ENCODE data around the gene MCF2L.

The MCF2L gene

DNA sequence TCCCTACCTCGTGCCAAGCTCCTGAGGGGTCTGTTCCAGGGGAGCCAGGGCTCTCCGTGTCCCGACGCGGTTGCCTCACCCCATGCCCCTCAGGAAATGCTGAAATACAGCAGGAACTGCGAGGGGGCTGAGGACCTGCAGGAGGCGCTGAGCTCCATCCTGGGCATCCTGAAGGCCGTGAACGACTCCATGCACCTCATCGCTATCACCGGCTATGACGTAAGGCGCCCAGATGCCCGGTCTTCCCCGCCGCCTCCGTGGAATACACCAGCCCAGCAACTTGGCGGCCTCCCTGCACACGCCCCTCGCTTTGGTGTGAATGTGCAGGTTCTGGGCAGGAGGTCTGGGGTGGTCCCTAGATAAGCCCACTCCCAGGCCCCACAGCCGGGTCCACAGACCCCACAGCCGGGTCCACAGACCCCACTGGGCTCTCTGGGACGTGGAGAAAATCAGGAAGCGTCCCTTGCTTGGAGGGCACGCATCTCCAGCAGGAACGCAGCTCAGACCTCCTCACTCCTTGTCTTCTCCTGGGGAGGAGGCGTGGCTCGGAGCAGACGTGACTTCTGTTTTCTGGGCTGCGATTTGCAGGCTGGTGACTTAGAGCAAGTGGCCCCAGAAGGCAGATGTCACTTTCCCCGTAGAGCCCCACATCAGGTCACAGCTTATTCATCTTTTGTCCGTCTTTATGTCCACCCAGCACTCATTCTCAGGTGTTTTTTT is 117.2 kb downstream of the MCF2L start:
- DNase-seq = no peak

DNA sequence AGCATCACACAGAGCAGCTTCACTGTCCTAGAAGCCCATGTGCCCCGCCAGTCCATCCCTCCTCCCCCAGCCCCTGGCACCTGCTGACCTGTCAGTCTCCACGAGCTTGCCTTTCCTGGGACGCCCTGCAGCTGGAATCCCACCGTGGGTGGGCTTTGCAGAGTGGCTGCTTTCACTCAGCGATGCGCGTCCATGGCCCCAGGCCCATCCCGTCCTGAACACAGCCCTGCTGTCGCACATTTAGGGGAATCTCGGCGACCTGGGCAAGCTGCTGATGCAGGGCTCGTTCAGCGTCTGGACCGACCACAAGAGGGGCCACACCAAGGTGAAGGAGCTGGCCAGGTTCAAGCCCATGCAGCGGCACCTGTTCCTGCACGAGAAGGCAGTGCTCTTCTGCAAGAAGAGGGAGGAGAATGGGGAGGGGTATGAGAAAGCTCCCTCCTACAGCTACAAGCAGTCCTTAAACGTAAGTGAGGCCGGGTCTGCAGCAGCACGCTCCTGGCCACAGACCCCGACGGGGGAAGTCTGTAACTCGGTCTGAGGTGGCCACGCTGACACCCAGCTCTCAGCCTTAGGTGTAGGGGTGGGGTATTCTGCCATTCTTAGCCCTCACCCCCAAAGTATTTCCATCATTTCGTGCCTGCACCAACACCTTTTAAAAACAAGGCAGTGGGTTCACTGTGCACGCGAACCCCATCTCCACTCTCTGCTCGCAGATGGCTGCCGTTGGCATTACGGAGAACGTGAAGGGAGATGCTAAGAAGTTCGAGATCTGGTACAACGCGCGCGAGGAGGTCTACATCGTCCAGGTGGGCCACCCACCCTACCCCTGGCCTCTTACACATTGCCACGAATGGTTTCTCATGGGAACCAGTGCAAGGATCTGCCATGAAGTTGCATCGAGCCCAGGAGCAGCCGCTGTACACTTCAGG is 118.2 kb downstream of the MCF2L start:
- no peak for DNase-seq

DNA sequence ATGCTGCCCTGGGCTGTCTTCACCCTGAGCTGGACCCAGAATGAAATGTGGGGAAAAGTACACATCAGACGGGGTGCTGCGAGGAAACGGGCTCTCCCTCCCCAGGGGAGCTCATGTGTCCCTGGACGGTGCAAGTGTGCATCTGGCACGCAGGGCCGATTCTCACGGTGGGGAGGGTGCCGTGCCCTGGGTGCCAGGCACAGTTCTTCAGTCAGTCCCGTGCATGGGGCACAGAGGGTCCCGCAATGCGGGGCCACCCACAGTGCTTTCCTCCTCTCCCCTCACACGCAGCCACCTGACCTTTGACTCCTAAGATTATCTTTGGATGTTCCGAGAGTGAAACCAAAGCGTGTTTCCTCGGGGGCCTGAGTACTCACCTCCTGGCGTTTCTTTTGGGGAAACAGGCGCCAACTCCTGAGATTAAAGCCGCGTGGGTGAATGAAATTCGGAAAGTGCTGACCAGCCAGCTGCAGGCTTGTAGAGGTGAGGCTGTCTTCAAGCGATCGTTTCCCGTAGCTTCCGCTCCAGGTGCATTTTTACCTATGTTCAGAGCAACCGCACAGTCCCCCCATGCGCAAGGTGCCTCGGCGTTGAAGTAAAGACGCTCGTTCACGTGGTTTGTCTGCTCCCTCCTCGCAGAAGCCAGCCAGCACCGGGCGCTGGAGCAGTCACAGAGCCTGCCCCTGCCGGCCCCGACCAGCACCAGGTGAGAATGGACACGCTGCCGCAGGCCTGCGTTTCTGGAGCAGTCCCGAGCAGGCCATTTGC is 119.1 kb downstream of the MCF2L start:
- no peak for DNase-seq

DNA sequence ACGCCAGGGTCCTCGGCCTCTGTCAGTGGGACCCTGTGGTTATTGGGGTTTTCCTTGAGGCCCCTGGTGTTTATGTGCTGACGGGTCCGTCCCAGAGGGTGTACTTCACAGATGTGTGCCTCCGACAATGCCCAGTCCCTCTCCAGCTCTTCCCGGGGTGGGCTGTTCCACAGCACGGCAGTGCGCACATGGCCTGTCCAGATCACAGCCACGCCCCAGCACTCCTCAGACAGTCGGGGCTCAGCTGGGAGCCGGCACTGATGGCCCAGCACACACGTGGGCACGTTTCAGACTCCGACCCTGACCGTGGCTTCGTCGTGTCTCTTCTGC is 119.6 kb downstream of the MCF2L start:
- DNase-seq = no peak

DNA sequence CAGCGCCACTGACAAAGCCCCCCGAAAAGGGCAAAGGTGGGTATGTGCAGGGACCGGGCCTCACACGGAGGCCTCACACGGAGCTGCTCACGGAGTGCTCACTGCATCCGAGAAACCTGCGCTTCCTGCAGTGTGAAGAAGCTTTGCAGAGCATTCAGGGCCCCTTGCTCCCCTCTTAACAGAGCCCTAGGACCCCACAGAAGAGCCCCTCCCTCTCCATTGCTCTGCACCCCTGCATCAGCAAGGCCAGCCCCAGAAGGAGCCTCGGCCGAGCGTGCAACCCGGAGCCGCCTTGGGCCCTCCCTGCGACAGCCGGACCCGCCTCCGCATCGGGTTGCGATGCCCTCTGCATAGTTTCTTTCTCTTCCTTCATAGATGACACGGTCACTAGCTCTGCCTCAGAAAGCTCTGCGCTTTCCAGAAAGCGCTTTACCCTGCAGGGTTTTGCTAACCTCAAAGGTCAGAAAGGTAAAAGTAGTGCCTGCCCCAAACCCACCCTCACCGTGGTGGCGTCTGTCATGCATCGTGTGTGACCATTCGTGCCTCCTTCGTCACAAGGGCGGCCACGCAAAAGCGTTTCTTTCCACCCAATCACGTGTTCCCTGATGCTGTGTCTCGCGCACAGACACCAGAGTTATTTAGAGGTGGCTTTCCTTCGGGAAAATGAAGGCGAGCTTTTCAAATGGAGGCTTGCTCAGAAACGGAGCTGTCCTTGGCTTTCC is 120.8 kb downstream of the MCF2L start:
- no peak for DNase-seq

DNA sequence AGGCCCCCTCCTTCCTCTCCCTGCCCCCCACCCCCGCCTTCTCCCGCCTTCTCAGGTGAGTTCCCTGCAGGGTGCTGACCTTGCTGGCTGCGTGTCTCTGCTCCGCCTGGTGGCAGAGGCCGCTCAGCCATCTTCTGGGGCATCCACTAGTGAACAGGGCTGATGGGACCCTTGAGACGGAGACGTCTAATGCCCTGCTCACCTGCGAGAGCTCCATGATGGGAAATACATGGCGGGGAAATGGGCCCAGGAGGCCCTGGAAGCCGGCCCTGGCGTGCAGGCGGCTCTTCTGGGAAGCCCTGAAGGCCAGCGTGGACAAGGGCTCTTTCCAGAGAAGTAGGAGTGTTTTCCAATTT is 121.4 kb downstream of the MCF2L start:
- no peak for DNase-seq

DNA sequence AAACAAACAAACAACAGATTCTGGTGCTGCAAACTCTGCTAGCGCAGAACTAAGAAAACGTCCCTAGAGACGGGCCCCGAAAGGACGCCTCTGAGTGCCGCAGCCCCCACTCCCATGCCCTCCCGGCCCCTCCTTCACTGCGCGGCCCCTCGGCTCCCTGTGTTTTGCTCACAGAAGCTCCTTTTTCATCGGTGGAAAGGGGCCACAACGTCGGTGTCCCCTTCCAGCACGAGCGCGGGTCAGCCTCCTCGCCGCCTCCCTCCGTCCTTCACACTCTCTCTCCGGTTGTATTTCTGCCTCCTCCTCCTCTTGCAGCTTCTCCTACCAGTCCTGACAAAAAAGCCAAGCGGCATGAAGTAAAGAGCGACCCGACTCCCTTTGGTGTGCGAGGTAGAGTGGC is 121.8 kb downstream of the MCF2L start:
- DNase-seq = no peak

DNA sequence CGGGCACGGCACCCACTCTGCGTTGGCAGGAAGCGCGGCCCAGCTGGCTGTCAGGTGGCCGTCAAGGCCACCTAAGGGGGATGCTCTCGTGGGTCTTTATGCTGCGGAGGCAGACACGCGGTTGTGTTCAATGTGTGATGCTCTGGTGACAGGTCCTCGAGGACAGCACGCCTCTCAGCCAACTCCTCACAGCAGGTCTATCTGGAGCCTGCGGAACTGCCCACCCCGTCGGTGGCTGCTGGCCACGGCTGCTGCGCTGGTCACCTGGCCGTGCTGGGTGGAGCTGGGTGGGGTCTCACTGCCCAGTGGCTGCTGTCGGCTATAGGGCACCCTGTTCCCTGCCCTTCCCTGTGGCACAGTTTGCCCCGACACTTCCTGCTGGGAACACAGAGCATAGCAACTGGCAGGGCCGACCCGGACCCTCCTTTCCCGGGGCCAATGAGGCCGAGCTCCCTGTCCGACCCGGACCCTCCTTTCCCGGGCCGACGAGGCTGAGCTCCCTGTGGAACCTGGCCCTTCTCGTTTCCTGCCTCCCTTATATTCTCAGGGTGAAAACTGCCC is 122.3 kb downstream of the MCF2L start:
- no peak for DNase-seq

DNA sequence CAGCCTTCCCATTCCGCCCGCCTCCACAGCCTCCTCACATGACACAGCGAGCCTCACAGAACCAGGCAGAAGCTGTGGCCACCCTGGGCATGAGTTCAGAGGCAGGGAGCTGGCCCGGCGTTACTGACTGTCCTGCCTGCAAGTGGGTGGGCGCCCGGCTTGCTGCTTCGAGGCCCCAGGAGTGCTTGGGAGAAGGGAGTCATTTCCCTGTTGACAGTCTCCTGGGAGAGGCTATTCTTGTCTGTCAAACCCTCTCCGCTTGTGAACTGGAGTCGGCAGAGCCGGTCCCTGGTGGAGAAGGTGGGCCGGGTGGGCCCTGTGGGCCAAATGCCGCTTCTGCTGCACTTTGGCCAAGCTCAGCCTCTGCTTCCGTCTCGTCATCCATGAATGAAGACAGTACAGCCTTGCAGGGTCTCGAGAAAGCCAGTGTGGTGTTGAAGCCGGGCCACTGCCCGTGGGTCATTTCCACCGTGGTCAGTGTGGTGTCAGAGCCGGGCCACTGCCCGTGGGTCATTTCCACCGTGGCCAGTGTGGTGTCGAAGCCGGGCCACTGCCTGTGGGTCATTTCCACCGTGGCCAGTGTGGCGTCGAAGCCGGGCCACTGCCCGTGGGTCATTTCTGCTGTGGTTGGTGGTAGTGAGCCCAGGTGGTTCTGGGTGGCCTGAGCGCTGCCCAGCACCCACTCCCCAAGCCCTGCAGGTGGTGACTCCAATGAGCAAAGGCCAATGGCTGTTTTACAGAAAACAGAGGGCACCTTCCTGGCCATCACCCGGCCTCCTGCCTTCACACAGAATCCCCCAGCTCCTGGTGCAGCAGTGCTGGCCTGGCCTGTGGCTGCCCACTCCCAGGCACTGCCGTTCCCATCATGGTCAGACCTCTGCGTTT is 123.1 kb downstream of the MCF2L start:
- no peak for DNase-seq

DNA sequence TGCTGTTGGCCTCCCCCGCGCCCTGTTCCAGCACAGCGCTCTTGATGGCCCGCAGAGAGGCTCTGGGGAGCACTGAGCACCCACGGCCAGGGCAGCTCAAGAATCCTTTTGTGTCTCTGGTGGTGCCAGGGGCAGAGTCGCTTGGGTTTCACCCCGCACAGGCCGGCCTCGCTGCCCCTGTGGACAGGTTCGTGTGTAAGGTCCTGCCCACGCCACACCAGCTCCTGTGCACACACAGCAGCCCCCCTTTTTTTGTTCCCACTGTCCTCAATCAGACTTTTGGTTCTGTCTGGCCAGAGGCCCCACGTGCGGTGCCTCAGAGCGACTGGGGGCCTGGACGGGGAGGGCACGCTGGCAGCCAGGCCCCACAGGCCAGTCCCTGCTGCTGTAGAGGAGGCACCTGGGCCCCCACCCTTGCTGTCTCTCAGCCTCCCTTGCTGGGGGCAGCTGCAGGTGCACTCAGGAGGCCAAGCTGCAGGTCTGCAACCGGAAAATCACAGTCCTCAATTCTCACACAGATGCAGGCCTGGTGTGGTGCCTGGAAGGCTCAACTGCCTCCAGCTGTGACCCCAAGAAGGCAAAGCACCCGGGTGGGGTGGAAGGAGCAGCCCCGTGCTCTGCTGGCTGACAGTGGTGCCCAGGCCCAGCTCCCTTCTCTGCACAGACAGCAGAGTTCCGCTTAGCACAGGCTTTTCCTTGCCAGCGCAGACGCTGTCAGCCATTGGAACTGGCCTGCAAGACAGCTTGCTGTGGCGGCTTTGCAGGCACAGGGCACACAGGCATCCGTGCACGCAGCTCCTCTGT is 124.0 kb downstream of the MCF2L start:
- no peak for DNase-seq

DNA sequence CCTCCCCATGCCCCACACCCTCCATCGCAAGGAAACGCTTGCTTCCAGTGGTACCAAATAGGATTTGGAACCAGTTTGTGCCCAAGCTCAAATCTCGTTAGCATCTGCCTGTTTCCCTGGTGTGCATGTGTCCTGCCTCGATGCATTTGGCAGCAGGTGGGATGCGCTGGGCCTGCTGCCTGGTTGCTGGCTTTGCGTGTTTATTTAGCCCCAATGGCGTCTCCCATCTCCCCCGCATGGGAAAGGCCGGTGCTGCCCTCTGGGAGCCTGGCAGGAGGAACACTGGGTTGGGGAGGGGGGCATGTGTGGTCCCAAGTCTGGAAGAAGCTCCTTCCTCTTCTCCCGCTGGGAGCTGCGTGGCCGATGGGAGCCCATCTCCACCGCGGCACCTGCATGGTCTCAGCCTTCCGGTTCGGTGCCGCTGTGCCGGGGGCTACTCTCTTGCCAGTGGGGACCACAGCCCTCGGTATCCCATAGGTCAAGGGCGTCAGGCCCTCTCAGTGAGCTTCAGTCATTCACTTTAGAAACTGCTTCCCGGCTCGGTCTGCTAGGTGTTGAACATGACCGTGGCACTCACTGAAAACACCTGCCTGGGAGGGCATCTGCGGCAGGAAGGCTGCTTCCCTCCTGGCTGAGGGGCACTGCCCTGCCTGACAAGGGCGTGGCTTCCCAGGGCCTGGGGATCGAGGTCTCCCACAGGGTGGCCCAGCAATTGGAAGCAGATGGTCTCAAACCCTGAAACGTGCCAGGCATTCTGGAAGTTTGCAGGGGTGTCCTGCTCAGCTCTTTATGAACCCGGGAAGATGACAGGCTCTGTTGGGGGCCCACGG is 124.8 kb downstream of the MCF2L start:
- no peak for DNase-seq

DNA sequence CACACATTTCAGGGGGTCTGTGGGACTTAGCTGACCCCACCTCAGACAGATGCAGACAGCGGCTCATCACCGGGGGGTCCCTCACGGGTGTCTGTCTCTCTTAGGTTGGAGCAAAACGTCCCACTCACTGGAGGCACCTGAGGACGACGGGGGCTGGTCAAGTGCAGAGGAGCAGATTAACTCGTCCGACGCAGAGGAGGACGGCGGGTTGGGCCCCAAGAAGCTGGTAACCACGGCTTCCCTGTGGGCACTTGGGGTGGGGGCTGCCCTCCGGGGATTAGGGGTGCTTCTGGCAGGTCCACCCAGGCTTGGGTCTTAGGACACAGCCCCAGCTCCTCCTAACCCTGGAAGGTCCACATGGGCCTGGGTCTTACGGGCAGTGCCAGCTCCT is 125.4 kb downstream of the MCF2L start:
- DNase-seq = no peak

DNA sequence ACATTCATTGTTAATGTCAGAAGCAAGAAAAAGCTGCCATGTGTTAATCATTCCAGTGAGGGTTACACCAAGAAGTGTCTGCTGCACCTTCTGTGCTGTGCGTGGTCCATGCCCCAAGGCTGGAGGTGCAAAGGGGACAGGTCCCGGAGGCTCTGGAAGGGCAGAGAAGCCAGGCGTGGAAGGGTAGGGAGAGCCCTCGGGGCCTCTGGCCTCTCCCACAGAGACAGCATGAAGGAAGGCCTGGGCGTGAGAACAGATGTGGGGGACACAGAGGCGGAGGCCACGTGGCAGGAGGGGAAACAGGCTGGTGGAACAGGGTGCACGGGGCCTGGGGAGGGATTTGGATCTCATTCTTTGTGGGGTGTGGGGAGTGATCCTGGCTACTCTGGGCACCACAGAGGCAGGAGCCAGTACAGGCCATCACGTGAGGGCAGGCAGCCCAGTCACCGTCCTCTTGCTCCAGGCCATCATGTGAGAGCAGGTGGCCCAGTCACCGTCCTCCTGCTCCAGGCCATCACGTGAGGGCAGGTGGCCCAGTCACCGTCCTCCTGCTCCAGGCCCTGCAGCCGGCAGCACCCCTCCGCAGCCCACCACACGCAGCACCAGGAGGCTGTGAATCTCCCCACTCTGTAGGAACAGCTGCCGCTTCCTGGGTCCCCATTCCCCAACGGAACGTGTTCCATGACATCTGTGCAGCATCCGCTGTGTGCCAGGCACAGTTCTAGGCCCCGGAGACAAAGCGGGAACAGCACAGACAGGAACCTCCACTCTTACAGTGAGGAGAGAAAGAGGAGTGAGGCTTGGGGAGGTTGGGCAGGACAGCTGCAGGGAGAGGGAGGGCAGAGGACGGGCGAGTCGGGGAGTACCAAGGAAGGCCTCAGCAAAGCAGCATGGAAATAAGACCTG is 126.4 kb downstream of the MCF2L start:
- DNase-seq = no peak

DNA sequence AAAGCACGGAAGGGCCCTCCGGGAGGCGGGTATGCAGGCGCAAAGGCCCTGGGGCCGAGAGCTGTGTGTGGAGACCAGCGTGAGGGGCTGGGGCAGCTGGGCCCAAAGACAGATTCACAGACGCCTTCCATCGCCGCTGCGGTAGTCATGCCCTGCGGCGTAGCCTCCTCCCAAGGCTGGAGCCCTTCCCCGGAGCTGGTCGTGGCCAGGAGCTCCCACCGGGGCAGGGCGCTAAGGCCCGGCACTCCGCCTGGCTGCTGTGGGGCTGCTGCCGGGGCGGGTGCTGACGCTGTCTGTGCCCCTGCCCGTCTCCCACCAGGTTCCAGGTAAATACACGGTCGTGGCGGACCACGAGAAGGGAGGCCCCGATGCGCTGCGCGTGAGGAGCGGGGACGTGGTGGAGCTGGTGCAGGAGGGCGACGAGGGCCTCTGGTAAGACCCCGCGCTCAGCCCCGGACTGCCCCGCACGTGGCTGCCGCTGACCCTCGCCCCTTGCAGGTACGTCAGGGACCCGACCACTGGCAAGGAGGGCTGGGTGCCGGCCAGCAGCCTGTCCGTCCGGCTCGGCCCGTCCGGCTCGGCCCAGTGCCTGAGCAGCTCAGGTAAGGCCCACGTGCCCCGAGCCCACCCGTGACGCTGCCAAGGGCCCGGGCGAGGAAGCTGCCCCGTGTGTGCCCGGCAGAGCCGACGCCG is 127.2 kb downstream of the MCF2L start:
- DNase-seq = no peak

DNA sequence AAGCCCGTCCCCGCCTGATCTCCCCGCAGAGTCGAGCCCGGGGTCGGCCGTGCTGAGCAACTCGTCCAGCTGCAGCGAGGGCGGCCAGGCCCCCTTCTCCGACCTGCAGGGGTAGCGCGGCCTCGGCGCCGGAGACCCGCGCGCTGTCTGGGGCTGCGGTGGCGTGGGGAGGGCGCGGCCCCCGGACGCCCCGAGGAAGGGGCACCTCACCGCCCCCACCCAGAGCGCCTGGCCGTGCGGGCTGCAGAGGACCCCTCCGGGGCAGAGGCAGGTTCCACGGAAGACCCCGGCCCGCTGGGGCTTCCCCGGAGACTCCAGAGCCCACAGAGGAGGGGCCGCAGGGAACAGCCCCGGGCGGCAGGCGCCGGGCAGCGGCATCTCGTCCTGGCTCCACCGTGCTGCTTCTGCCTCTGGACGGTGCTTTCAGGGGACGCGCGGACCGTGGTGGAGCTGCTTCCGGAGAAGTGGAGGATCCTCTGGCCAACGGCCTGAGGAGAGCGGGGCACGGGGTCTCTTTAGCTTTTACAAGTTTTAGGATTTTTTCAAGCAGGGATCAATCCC is 127.8 kb downstream of the MCF2L start:
- DNase-seq = no peak

DNA sequence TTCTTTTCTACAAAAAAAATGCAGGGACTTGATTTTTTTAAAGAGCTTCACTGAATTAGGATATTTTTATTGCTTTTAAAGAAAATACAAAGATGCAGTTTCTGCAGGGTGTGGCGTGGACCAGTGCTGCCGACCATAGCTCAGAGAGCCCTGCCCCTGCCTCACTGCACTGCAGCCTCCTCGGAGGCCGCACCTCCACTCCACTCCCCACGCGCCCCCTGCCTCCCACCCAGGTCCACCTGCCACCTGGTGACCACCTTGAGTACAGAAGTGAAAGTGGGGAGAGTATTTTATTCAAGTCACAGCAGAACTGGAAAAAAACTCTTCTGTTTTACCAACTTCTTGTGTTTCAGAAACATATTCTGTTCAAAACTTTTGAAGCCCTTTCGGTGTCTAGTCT is 128.6 kb downstream of the MCF2L start:
- DNase-seq = no peak

DNA sequence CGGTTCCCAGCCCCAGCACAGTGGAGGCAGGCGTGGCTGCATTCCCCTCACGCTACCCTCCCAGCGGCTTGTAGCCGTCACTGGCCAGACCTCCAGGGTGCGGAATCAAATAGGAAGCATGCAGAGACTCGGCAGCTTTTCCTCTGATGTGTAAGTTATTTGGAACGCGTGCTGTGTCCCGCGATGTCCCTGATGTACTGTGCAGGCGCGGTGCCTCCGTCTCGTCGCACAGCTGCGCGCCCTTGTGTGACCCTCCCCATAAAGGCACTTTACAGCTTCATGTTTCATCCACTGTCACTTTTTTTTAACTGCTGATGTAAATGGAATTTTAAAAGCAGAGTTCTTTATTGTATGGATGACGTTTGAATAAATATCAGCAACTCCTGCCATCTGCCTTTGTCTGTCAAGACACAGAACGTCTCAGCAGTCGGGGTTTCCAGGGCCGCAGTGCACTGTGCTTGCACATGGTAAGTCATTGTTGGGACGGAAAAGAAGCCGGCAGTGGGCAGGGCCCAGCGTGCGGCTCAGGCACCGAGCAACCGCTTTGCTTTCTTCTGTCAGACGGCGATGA is 129.2 kb downstream of the MCF2L start:
- no peak for DNase-seq
